ENCODE data around the gene VSTM2B.

The VSTM2B gene

GRCh38 chr19:29560313-29561075 lies 34.7 kb downstream of the VSTM2B start:
- H3K9ac ChIP-seq (ENCODE audit: low read length) = no peak overlapping the region
- H3K4me3 ChIP-seq (ENCODE audit: low read length) = no peak overlapping the region
- H3K4me2 ChIP-seq (ENCODE audit: low read length) = no peak overlapping the region
- H4K20me1 ChIP-seq (ENCODE audit: insufficient read depth, low read length) = no peaks in the 10 kb centered on the region
- peaks cover 24% of the 10 kb centered on the region for H3K27me3 ChIP-seq (ENCODE audit: low read depth, low read length)
- H3K9me3 ChIP-seq (ENCODE audit: insufficient read depth, low read length) = peaks cover 6% of the 10 kb centered on the region; the same call in 1 of the 2 replicates
- no peak overlapping the region for H2AFZ ChIP-seq (ENCODE audit: low read depth, low read length)
- H3K36me3 ChIP-seq (replicated peaks; ENCODE audit: low read depth, low read length) = no peaks in the 10 kb centered on the region
- no peaks in the 10 kb centered on the region for H3K79me2 ChIP-seq (ENCODE audit: low read length)
- TF ChIP-seq CTCF (IDR thresholded peaks at IDR 0.05; ENCODE audit: low read depth, low read length) (no peak), EZH2phosphoT487 (IDR thresholded peaks at IDR 0.05; ENCODE audit: low read depth) (no peak)
- no peaks in the 10 kb centered on the region for H3K4me1 ChIP-seq (ENCODE audit: low read length)
- H3K27ac ChIP-seq (ENCODE audit: low read length) = no peak overlapping the region

GRCh38 chr19:29561601-29562000 lies 35.8 kb downstream of the VSTM2B start:
- H3K36me3 ChIP-seq (replicated peaks; ENCODE audit: low read depth, low read length) = no peaks in the 10 kb centered on the region
- peaks cover 6% of the 10 kb centered on the region; the same call in 1 of the 2 replicates for H3K9me3 ChIP-seq (ENCODE audit: insufficient read depth, low read length)
- no peaks in the 10 kb centered on the region for H3K4me1 ChIP-seq (ENCODE audit: low read length)
- H3K4me2 ChIP-seq (ENCODE audit: low read length) = no peak overlapping the region
- no peak overlapping the region for H3K4me3 ChIP-seq (ENCODE audit: low read length)
- no peaks in the 10 kb centered on the region for H4K20me1 ChIP-seq (ENCODE audit: insufficient read depth, low read length)
- H3K27ac ChIP-seq (ENCODE audit: low read length) = no peak overlapping the region
- no peak overlapping the region for H3K9ac ChIP-seq (ENCODE audit: low read length)
- H3K79me2 ChIP-seq (ENCODE audit: low read length) = no peaks in the 10 kb centered on the region
- no peak overlapping the region for H2AFZ ChIP-seq (ENCODE audit: low read depth, low read length)
- peaks cover 17% of the 10 kb centered on the region for H3K27me3 ChIP-seq (ENCODE audit: low read depth, low read length)
- TF ChIP-seq EZH2phosphoT487 (IDR thresholded peaks at IDR 0.05; ENCODE audit: low read depth) (no peak), CTCF (IDR thresholded peaks at IDR 0.05; ENCODE audit: low read depth, low read length) (no peak)

- no peaks in the 10 kb centered on the region for H3K4me1 ChIP-seq (ENCODE audit: low read length)
- no peak overlapping the region for H3K4me3 ChIP-seq (ENCODE audit: low read length)
- no peaks in the 10 kb centered on the region for H4K20me1 ChIP-seq (ENCODE audit: insufficient read depth, low read length)
- H3K9me3 ChIP-seq (ENCODE audit: insufficient read depth, low read length) = peaks cover 6% of the 10 kb centered on the region; the same call in 1 of the 2 replicates
- H3K79me2 ChIP-seq (ENCODE audit: low read length) = no peaks in the 10 kb centered on the region
- no peaks in the 10 kb centered on the region for H3K36me3 ChIP-seq (replicated peaks; ENCODE audit: low read depth, low read length)
- H3K9ac ChIP-seq (ENCODE audit: low read length) = no peak overlapping the region
- TF ChIP-seq CTCF (IDR thresholded peaks at IDR 0.05; ENCODE audit: low read depth, low read length) = no peak
- no peak for TF ChIP-seq EZH2phosphoT487 (IDR thresholded peaks at IDR 0.05; ENCODE audit: low read depth)
- H2AFZ ChIP-seq (ENCODE audit: low read depth, low read length) = no peak overlapping the region
- no peak overlapping the region for H3K27ac ChIP-seq (ENCODE audit: low read length)
- peaks cover 17% of the 10 kb centered on the region for H3K27me3 ChIP-seq (ENCODE audit: low read depth, low read length)
- H3K4me2 ChIP-seq (ENCODE audit: low read length) = no peak overlapping the region
These were observed 36.8 kb downstream of the VSTM2B start for GRCh38 chr19:29562299-29563297.
